ENCODE results near the gene CCSER1.
"Not testable (repeated sequence)": the region's sequence is repeated elsewhere in the genome, so short reads cannot be mapped to it uniquely, and the experiment has no call there.

The CCSER1 gene

GRCh38 chr4:90580326-90580725 is 453.1 kb downstream of the CCSER1 start:
- no peak for DNase-seq

GRCh38 chr4:90582087-90582486 is 454.9 kb downstream of the CCSER1 start:
- DNase-seq, result no peak

- no peak for DNase-seq
These were observed 456.9 kb downstream of the CCSER1 start for GRCh38 chr4:90584051-90584450.

- no peak for DNase-seq
These were observed 458.8 kb downstream of the CCSER1 start for GRCh38 chr4:90585961-90586360.

- DNase-seq, result no peak
These were observed 459.6 kb downstream of the CCSER1 start for GRCh38 chr4:90586799-90587198.

- no peak for DNase-seq
These were observed 470.7 kb downstream of the CCSER1 start for GRCh38 chr4:90597927-90598326.

- no peak for DNase-seq
These were observed 471.5 kb downstream of the CCSER1 start for GRCh38 chr4:90598741-90599140.

- no peak for DNase-seq
These were observed 475.5 kb downstream of the CCSER1 start for GRCh38 chr4:90602726-90603125.

GRCh38 chr4:90603540-90603939 is 476.3 kb downstream of the CCSER1 start:
- no peak for DNase-seq

- DNase-seq, result no peak
These were observed 479.6 kb downstream of the CCSER1 start for GRCh38 chr4:90606781-90607180.

- no peak for DNase-seq
These were observed 487.2 kb downstream of the CCSER1 start for GRCh38 chr4:90614371-90614770.

- DNase-seq, result no peak
These were observed 493.9 kb downstream of the CCSER1 start for GRCh38 chr4:90621080-90621479.

- no peak for DNase-seq
These were observed 497.6 kb downstream of the CCSER1 start for GRCh38 chr4:90624781-90625180.

GRCh38 chr4:90641861-90642599 is 514.8 kb downstream of the CCSER1 start:
- no peak for DNase-seq

GRCh38 chr4:90643156-90643555 is 516.0 kb downstream of the CCSER1 start:
- no peak for DNase-seq

- no peak for DNase-seq
These were observed 521.1 kb downstream of the CCSER1 start for GRCh38 chr4:90648311-90648710.

GRCh38 chr4:90648791-90649190 is 521.6 kb downstream of the CCSER1 start:
- no peak for DNase-seq

- no peak for DNase-seq
These were observed 533.5 kb downstream of the CCSER1 start for GRCh38 chr4:90660672-90661071.

- DNase-seq, result no peak
These were observed 543.0 kb downstream of the CCSER1 start for GRCh38 chr4:90670183-90670582.

- DNase-seq, result no peak
These were observed 562.5 kb downstream of the CCSER1 start for GRCh38 chr4:90689739-90690138.

GRCh38 chr4:90695411-90695810 is 568.2 kb downstream of the CCSER1 start:
- no peak for DNase-seq

GRCh38 chr4:90705501-90705900 is 578.3 kb downstream of the CCSER1 start:
- DNase-seq, result not testable (repeated sequence)

- DNase-seq, result no peak
These were observed 588.0 kb downstream of the CCSER1 start for GRCh38 chr4:90715242-90715641.

- no peak for DNase-seq
These were observed 591.7 kb downstream of the CCSER1 start for GRCh38 chr4:90718931-90719330.

GRCh38 chr4:90727938-90728337 is 600.7 kb downstream of the CCSER1 start:
- no peak for DNase-seq
